Cortex of kidney (tissue), 1 donor: ENCODE data around the gene ATF6.

Experiments
- DNase-seq: peaks from one replicate; lab custom pipeline; 2025; lab: John Stamatoyannopoulos, UW

The ATF6 gene

DNA sequence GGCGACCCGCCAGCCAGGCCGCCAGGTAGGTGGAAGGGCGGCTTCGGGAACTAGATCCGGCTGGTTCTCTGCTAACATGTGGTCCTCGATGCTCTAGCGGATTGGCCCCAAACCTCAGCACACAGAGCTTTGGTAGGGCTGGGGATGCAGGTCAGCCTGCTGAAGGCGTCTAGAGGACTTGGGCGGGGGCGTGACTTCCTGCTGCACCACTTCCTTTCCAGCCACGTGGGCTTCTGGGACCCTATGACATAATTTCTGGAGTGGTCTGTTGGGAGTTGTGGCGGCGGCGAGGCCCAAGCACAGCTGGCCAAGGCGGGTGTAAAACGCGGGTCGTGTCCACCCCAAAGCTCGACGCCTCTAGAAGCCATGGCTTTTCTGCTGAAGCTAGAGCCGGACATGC, 124.5 kb downstream of the ATF6 start:
- no peak for DNase-seq

GRCh38 chr1:161899091-161899490, 133.0 kb downstream of the ATF6 start:
- DNase-seq, result no peak

DNA sequence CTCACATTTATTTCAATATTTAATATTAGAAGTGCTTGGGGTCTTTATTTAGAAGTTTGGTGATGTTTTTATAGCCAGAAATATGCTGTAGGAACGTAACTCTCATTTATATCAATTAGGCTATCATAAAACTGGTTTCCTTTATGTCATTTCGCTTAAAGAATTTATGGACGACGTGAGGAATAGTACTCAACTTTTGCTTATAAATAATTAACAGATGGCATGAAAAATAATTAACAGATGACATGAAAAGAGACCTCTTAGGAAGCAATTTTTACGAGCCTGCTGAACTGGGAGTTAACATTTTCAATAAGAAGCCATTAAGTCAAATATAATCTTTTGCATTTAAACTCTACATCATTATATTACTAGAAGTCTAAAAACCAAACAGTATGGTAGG, 134.0 kb downstream of the ATF6 start:
- no peak for DNase-seq

- no peak for DNase-seq
Observed at GRCh38 chr1:161902182-161902581, 136.1 kb downstream of the ATF6 start.

- DNase-seq, result no peak
Observed at GRCh38 chr1:161905269-161905884, 139.3 kb downstream of the ATF6 start.

- no peak for DNase-seq
Observed at GRCh38 chr1:161907265-161907664, 141.1 kb downstream of the ATF6 start.

DNA sequence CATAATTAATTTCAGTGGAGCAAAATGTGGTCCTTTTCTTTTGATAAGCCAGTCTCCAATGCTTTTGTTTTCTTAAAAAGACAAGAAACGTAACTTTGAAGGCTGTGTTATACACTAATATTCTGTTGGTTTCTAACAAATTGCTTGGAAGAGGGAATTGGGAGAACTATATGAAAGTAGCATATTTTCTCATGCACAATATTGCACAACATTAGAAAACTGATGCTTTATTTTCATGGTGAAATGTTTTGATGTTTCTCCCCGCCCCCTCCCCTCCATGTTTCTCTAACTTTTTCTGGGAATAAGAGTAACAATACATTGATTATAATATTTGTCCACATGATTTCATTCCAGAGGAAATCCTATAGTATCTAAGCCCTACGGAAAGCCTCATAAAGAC, 142.1 kb downstream of the ATF6 start:
- no peak for DNase-seq

DNA sequence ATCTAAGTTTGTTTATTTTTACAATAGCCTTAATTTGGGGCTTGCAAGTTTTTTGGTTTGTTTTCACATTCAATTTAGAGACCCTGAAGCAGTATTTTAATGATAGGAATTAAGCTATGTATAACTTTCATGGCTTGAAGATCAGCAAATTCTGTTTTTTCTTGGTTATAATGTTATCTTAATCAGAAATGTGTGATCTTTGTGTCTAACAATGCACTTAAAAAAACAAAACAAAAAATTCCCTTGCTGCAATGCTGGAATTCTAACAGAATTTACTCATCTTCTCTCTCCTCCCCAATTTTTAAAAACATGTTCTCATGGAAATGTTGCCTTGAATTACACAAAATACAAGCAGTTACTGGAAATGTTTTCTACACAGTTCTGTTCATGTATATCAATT, 144.5 kb downstream of the ATF6 start:
- DNase-seq, result no peak

GRCh38 chr1:161913482-161914140, 147.5 kb downstream of the ATF6 start:
- no peak for DNase-seq

DNA sequence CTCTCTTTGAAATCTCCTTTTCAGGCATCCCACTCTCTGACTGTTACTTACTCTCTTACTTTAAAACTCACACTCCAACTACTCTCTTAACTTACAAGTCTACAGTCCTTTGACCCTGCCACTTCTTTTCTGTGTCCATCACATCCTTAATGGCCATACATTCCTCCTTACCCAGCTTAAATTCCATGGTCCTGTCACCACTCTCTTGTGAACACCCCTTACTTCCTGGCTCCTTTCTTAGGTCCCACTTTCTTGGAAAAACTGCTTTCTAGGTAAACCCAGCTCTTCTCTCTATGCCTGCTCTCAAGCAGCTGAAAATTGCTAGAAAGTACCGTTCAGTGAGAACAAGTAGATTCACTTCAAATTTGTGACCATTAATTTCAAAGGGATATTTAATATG, 148.5 kb downstream of the ATF6 start:
- no peak for DNase-seq

GRCh38 chr1:161915051-161915503, 149.0 kb downstream of the ATF6 start:
- DNase-seq, result no peak

DNA sequence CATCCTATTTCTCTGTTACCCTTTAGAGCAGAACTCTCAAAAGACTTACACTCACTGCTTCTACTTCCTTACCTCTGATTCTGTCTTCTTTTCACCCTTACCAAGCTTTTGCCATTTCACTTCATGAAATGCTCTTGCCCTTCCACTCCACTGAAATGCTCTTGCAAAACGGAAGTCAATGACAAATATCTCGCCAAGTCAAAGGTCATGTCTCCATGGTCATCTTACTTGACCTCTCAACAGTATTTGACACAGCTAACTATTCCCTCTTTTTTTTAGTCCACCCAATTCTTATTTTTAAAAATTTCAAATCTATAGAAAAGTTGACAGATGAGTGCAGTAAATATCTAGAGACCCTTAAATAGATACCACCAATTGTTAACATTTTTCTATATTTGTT, 149.9 kb downstream of the ATF6 start:
- DNase-seq, result no peak

DNA sequence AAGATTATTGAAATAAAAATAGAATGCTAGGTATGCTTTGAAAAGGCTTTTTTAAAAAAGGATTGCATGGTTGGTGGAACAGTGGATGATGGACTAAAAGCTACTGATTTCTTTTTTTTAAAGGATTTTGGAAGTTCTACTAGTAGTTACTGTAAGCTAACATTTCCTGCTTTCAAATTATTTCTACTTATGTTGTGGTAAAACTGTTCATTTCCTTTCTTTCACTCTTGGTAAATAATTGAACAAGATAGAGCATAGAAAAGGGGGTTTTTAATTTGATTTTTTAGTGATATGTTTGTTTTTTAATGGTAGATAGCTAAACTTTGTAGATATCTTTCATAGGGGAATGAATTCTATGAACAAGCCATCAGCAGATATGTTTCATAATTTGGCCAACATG, 153.1 kb downstream of the ATF6 start:
- no peak for DNase-seq

- DNase-seq, result no peak
Observed at GRCh38 chr1:161921491-161921890, 155.4 kb downstream of the ATF6 start.

GRCh38 chr1:161921990-161922389, 155.9 kb downstream of the ATF6 start:
- DNase-seq, result no peak

DNA sequence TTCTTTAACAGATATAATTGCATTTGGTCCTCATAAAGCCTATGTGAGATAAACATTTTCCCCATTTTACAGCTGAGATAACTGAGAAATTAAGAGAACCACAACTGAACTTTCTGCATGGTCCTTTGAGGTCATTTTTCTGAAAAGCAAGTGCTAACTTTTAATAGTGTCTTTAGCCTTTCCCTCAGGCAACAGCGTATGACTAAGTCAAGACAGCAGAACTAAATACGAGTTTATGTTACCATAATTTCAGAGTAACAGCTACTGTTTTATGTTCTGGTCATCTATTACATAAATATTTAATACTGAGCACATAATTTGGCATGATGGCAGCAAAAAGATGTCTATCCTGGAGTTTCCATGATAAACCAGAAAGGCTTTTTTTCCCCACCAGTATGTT, 161.9 kb downstream of the ATF6 start:
- DNase-seq, result no peak

GRCh38 chr1:161929137-161929536, 163.0 kb downstream of the ATF6 start:
- DNase-seq, result no peak

DNA sequence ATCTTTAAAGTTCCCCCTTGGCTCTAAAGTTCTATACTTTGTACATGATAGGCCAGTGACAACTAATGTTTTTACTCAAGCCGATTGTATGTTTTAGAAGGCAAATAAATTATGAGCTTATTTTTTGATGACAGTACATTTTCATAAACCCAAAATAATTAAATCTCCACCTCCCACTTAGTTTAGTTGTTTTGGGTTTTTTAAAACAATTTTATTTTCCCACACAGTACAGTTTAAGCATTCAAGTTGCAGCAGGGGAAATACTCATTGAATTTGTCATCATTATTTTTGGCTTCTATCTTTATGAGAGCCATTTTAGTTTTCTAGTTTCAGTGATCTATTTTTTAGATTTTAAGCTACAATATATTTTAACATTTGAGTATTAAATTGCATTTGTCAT, 163.9 kb downstream of the ATF6 start:
- no peak for DNase-seq

GRCh38 chr1:161932668-161933067, 166.5 kb downstream of the ATF6 start:
- no peak for DNase-seq

GRCh38 chr1:161933592-161934588, 167.8 kb downstream of the ATF6 start:
- no peak for DNase-seq

GRCh38 chr1:161935264-161935663, 169.1 kb downstream of the ATF6 start:
- DNase-seq, result no peak

DNA sequence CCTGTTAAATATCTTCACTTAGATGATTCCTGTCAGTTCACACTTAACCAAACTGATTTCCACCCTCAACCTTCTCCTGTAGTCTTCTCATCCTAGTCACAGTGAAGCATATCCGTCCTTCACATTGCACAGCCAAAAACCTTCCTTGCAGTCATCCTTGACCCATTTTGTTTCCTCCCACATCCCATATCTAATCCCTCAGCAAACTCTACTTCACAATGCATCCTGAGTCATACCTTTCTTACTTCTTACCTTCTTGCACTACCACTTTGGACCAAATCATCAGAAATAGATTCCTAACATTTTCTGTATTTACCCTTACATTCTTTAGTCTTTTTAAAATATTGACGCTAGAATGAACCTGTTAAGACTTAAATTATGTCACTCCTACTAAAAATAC, 170.7 kb downstream of the ATF6 start:
- no peak for DNase-seq
